GM23248 (cell line): ENCODE results near the gene ZNF324B. TPM values are rescaled to one million over a fixed set of nuclear protein-coding genes. Genes with fewer than 3 reads are reported as not detected.
A peak's percentile ranks its signal among the peaks of the same experiment; 100 is the strongest.

ENCODE experiments used
- DNase-seq: peaks from one replicate; pipeline ENCODE4 v3.0.0-alpha.2; 2015
- H2AFZ ChIP-seq: fragments of 200-600 bp; sonication (generic); 2 replicates; pipeline ENCODE4 v1.6.1; 2016; ENCODE audit warnings: antibody characterized with exemption
- H3F3A ChIP-seq: fragments of 200-600 bp; sonication (generic); 2 replicates; pipeline ENCODE4 v1.6.1; 2016; ENCODE audit warnings: mild to moderate bottlenecking, antibody characterized with exemption, mixed run types; ENCODE audit not compliant: insufficient read depth
- H3K27ac ChIP-seq: fragments of 200-600 bp; sonication (generic); 2 replicates; pipeline ENCODE4 v1.5.1; 2016; ENCODE audit warnings: mild to moderate bottlenecking
- H3K27me3 ChIP-seq: fragments of 200-600 bp; sonication (generic); replicated peaks from 2 replicates; pipeline ENCODE4 v1.6.1; 2016; ENCODE audit warnings: mild to moderate bottlenecking; ENCODE audit not compliant: insufficient read depth
- H3K36me3 ChIP-seq: fragments of 200-600 bp; sonication (generic); 2 replicates; pipeline ENCODE4 v1.6.1; 2016; ENCODE audit warnings: low read depth, mild to moderate bottlenecking
- H3K4me1 ChIP-seq: fragments of 200-600 bp; sonication (generic); 2 replicates; pipeline ENCODE4 v1.6.1; 2016; ENCODE audit warnings: mild to moderate bottlenecking; ENCODE audit not compliant: insufficient read depth
- H3K4me2 ChIP-seq: fragments of 200-600 bp; sonication (generic); one replicate; pipeline ENCODE4 v1.6.1; 2016; ENCODE audit warnings: mild to moderate bottlenecking; ENCODE audit not compliant: unreplicated experiment
- H3K4me3 ChIP-seq: fragments of 200-600 bp; sonication (generic); 2 replicates; pipeline ENCODE4 v1.5.1; 2016; ENCODE audit warnings: mild to moderate bottlenecking
- H3K79me2 ChIP-seq: fragments of 200-600 bp; sonication (generic); 2 replicates; pipeline ENCODE4 v1.6.1; 2016; ENCODE audit warnings: mild to moderate bottlenecking; ENCODE audit not compliant: insufficient read depth
- H3K9ac ChIP-seq: fragments of 200-600 bp; sonication (generic); 2 replicates; pipeline ENCODE4 v1.6.1; 2016; ENCODE audit warnings: mild to moderate bottlenecking
- H3K9me2 ChIP-seq: fragments of 200-600 bp; sonication (generic); 2 replicates; pipeline ENCODE4 v1.6.1; 2016; ENCODE audit warnings: mixed run types, mild to moderate bottlenecking, moderate library complexity; ENCODE audit not compliant: insufficient read depth
- H3K9me3 ChIP-seq: fragments of 200-600 bp; sonication (generic); one replicate; pipeline ENCODE4 v1.6.1; 2017; ENCODE audit warnings: low read depth
- H4K20me1 ChIP-seq: fragments of 200-600 bp; sonication (generic); 2 replicates; pipeline ENCODE4 v1.6.0; 2016; ENCODE audit not compliant: insufficient read depth
- EZH2 ChIP-seq: fragments of 200-600 bp; sonication (generic); IDR thresholded peaks from 2 replicates; pipeline ENCODE4 v1.6.1; 2018; ENCODE audit warnings: antibody characterized with exemption, mild to moderate bottlenecking; ENCODE audit not compliant: insufficient read depth, poor library complexity, severe bottlenecking
- EZH2phosphoT487 ChIP-seq: fragments of 200-600 bp; sonication (generic); IDR thresholded peaks from 2 replicates; pipeline ENCODE4 v1.6.1; 2018; ENCODE audit warnings: antibody characterized with exemption, moderate library complexity, mild to moderate bottlenecking, low read depth; ENCODE audit not compliant: insufficient read depth
- WGBS, 2 experiments: methylation state at CpG; one replicate each; pipeline ENCODE4 v1.1.6; 2015 to 2017; ENCODE audit warnings: low lambda C conversion rate in 2 of 2, low coverage in 1 of 2; ENCODE audit errors: missing lambda C conversion rate in 2 of 2; 5-methylcytosine and 5-hydroxymethylcytosine counted together
- in situ Hi-C: fragments of 300-500 bp; cut with MboI; formaldehyde crosslinking; loops from 2 replicates; pipeline ENCODE4 v1.15.0; 2020
- polyA plus RNA-seq: library from polyadenylated mRNA; unstranded; fragments of >200 nt; fragmentation: Nextera tagmentation; extraction: Ambion mirVana; gene quantifications from 2 replicates; pipeline ENCODE4 v1.2.1, GENCODE V29; 2016
- total RNA-seq: library from RNA; depleted of rRNA; stranded (reverse); fragments of >200 nt; shearing (Covaris generic); gene quantifications from 2 replicates; pipeline ENCODE4 v1.2.3, GENCODE V29; 2014

The ZNF324B gene
- total and polyA plus RNA-seq, 2 experiments from 2014 or later = 3.0 to 10.5 TPM

GRCh38 chr19:58417071-58417470 lies 34.4 kb upstream of the ZNF324B start:
- no peak for DNase-seq
- no peaks in the 10 kb centered on the region for H3K4me1 ChIP-seq
- H3K4me3 ChIP-seq = no peak overlapping the region
- H3K79me2 ChIP-seq = peaks cover 48% of the 10 kb centered on the region
- no peaks in the 10 kb centered on the region for H3K27me3 ChIP-seq
- no peaks in the 10 kb centered on the region for H4K20me1 ChIP-seq
- TF ChIP-seq EZH2phosphoT487 = no peak
- no peak for TF ChIP-seq EZH2
- no peak overlapping the region for H3K27ac ChIP-seq
- no peaks in the 10 kb centered on the region for H3K9me3 ChIP-seq
- in situ Hi-C loops = no loop called here
- no peak overlapping the region for H3K9ac ChIP-seq
- H3K4me2 ChIP-seq = no peak overlapping the region
- no peaks in the 10 kb centered on the region for H3F3A ChIP-seq
- H2AFZ ChIP-seq = no peak overlapping the region
- WGBS, 2 experiments = 94 to 97% methylated on average over 7 of the region's 7 CpGs
- no peaks in the 10 kb centered on the region for H3K9me2 ChIP-seq
- H3K36me3 ChIP-seq = peaks cover 37% of the 10 kb centered on the region

DNA sequence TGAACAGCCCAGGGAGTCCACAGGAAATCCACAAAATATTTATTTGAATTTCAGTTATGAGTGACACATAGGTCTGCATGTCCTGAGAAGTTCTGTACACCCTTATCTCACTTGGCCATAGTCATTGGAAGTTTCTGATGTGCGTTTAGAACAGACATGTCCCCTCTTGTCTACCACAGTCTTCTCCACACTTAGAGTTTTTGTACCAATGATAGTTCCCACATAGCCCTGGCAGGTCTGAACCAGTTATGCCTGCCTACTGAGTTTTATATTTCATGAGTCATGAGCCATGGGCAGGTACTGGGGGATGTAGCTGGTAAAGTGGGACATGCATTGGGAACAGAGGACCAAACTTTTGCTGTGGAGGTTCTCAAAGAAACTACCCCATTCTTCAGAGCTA lies 22.8 kb upstream of the ZNF324B start:
- no peak for DNase-seq
- peaks cover 17% of the 10 kb centered on the region for H3K9me3 ChIP-seq
- H4K20me1 ChIP-seq = no peaks in the 10 kb centered on the region
- no peak for TF ChIP-seq EZH2phosphoT487
- no peak for TF ChIP-seq EZH2
- H3K9ac ChIP-seq = no peak overlapping the region
- H3K4me1 ChIP-seq = no peaks in the 10 kb centered on the region
- H3K9me2 ChIP-seq = no peaks in the 10 kb centered on the region
- no peak overlapping the region for H2AFZ ChIP-seq
- H3K4me2 ChIP-seq = no peak overlapping the region
- WGBS, 2 experiments = 50 to 60% methylated on average over 1 of the region's 1 CpG
- H3K27me3 ChIP-seq = no peaks in the 10 kb centered on the region
- H3K36me3 ChIP-seq = peaks cover 25% of the 10 kb centered on the region
- peaks cover 11% of the 10 kb centered on the region; the same call in 1 of the 2 replicates for H3K79me2 ChIP-seq
- in situ Hi-C loops = no loop called here
- H3F3A ChIP-seq = 0 out of 2 replicates have a peak, but pooled peaks cover 7% of the 10 kb centered on the region
- H3K4me3 ChIP-seq = no peak overlapping the region
- H3K27ac ChIP-seq = no peak overlapping the region

DNA sequence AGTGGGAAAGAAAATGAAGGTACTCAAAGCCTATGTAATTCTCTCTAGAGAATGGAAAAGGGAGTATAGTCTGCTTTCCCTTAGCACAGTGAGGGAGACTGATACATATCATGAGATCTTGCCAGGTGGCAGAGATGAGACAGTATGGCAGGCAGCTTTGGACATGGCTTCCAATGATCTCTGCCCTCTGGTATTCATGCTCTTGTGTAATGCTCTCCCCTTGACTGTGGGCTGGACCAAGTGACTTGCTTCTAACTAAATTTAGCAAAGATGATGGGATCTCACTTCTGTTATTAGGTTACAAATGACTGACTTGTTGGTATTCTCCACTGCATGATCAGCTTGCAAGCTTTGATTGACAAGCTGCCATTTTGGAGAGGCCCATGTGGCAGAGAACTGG lies 21.7 kb upstream of the ZNF324B start:
- no peaks in the 10 kb centered on the region for H3K4me1 ChIP-seq
- H3K4me2 ChIP-seq = no peak overlapping the region
- H3K27me3 ChIP-seq = no peaks in the 10 kb centered on the region
- peak; percentile 39 for DNase-seq
- 0 out of 2 replicates have a peak, but pooled peaks cover 13% of the 10 kb centered on the region for H3F3A ChIP-seq
- in situ Hi-C loops = no loop called here
- no peak overlapping the region for H3K4me3 ChIP-seq
- H3K9ac ChIP-seq = no peak overlapping the region
- no peak overlapping the region for H3K27ac ChIP-seq
- peaks cover 14% of the 10 kb centered on the region; the same call in 1 of the 2 replicates for H3K79me2 ChIP-seq
- H3K9me2 ChIP-seq = no peaks in the 10 kb centered on the region
- peaks cover 36% of the 10 kb centered on the region for H3K36me3 ChIP-seq
- no peak for TF ChIP-seq EZH2phosphoT487
- no peak for TF ChIP-seq EZH2
- H4K20me1 ChIP-seq = no peaks in the 10 kb centered on the region
- peaks cover 21% of the 10 kb centered on the region for H3K9me3 ChIP-seq
- no peak overlapping the region for H2AFZ ChIP-seq

DNA sequence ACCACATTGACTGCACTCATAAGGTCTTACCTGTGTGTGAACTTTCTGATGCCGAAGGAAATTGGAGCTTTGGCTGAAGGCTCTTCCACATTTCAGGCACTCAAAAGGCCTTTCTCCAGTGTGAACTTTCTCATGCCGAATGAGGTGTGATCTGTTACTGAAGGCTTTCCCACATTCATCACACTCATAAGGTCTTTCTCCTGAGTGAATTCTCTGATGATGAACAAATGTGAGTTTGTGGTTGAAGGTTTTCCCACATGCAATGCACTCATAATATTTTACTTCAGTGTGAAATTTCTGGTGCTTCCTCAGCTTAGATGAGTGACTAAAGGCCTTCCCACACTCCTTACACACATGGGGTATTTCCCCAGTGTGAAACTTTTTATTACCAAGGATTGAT lies 17.2 kb upstream of the ZNF324B start:
- peaks cover 17% of the 10 kb centered on the region for H3K9me3 ChIP-seq

More for the DNA sequence above, 17.2 kb upstream of the ZNF324B start:
- Histone ChIP-seq H3K4me3 (no peak overlapping the region), H3K27ac (no peak overlapping the region), H3K4me1 (no peaks in the 10 kb centered on the region), H3K36me3 (peaks cover 57% of the 10 kb centered on the region), H3K9ac (no peak overlapping the region), H2AFZ (no peak overlapping the region), H3K4me2 (no peak overlapping the region), H3F3A (0 out of 2 replicates have a peak, but pooled peaks cover 13% of the 10 kb centered on the region), H3K79me2 (peaks cover 35% of the 10 kb centered on the region), H3K9me2 (no peaks in the 10 kb centered on the region), H4K20me1 (no peaks in the 10 kb centered on the region), H3K27me3 (no peaks in the 10 kb centered on the region)
- in situ Hi-C loops = no loop called here
- no peak for TF ChIP-seq EZH2phosphoT487
- no peak for TF ChIP-seq EZH2
- peak; percentile 26 for DNase-seq
- WGBS, 2 experiments = 85 to 94% methylated on average over 2 of the region's 2 CpGs
